ENCODE results near the gene TRIM47.

DNA sequence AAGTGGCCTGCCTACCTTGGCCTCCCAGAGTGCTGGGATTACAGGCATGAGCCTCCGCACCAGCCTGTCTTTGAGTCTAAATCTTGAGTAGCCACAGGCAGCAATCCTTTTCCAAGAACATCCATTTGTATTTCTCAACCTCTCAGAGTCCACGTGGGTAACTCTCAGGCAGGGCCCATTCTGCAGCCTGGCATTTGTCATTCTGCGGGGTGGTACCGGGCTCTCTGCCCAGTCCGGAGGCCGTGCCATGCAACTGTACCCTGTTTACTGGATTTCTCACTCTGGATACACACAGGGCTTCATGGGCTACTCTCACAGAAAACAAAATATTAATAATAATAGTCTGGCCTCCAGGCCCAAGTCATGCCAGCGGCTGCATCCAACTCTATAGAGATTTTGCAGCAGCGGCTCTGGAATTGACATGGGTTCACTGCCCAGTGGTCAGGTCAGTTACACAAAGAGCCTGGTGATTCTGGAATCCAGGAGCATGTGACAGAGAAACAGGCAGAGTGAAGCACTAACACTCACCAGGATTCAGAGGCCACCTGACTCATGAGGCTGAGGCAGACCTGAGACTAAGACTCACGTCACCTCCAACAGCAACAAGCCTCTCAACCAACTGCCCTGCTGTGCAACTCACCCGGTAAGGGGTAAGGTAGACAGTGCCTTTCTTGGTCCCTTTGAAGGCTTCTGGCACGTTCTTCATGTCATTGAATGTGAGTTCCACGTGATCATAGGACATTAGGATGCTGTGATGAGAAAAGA lies 27.3 kb downstream of the TRIM47 start:
- TF ChIP-seq POLR2AphosphoS5 (IDR thresholded peaks at IDR 0.05; ENCODE audit: low read depth, low read length), result no peak
- no peak for TF ChIP-seq CTCF (IDR thresholded peaks at IDR 0.05)
- TF ChIP-seq, protein P1, sequence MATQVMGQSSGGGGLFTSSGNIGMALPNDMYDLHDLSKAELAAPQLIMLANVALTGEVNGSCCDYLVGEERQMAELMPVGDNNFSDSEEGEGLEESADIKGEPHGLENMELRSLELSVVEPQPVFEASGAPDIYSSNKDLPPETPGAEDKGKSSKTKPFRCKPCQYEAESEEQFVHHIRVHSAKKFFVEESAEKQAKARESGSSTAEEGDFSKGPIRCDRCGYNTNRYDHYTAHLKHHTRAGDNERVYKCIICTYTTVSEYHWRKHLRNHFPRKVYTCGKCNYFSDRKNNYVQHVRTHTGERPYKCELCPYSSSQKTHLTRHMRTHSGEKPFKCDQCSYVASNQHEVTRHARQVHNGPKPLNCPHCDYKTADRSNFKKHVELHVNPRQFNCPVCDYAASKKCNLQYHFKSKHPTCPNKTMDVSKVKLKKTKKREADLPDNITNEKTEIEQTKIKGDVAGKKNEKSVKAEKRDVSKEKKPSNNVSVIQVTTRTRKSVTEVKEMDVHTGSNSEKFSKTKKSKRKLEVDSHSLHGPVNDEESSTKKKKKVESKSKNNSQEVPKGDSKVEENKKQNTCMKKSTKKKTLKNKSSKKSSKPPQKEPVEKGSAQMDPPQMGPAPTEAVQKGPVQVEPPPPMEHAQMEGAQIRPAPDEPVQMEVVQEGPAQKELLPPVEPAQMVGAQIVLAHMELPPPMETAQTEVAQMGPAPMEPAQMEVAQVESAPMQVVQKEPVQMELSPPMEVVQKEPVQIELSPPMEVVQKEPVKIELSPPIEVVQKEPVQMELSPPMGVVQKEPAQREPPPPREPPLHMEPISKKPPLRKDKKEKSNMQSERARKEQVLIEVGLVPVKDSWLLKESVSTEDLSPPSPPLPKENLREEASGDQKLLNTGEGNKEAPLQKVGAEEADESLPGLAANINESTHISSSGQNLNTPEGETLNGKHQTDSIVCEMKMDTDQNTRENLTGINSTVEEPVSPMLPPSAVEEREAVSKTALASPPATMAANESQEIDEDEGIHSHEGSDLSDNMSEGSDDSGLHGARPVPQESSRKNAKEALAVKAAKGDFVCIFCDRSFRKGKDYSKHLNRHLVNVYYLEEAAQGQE (IDR thresholded peaks at IDR 0.05; ENCODE audit: insufficient read depth in 1 of 2, low read depth in 2 of 2, low read length in 1 of 2), result no peak
